ENCODE measurements around the gene GIPC3.

GIPC3 gene

GRCh38 chr19:3585301-3586126 lies at the start of gene GIPC3:
Gene GIPC3 (plus strand): TSS chr19:3585478. CDS start chr19:3585598, 120 bp downstream.
- DNase-seq = no peak

- no peak for DNase-seq
Measured at GRCh38 chr19:3535563-3535965, 49.7 kb upstream of the GIPC3 start.

GRCh38 chr19:3535981-3536380 lies 49.3 kb upstream of the GIPC3 start:
- no peak for DNase-seq

- DNase-seq = no peak
Measured at GRCh38 chr19:3536429-3537100, 48.7 kb upstream of the GIPC3 start.

GRCh38 chr19:3537101-3537437 lies 48.2 kb upstream of the GIPC3 start:
- no peak for DNase-seq

GRCh38 chr19:3537438-3538240 lies 47.6 kb upstream of the GIPC3 start:
- no peak for DNase-seq

- no peak for DNase-seq
Measured at GRCh38 chr19:3538258-3538929, 46.9 kb upstream of the GIPC3 start.

- DNase-seq = no peak
Measured at GRCh38 chr19:3538965-3539755, 46.1 kb upstream of the GIPC3 start, which contains the start of gene TEKTIP1. Gene TEKTIP1 (plus strand): TSS chr19:3539174. CDS start chr19:3539178, 4 bp downstream.

- DNase-seq = no peak
Measured at GRCh38 chr19:3539756-3540118, 45.5 kb upstream of the GIPC3 start.

- no peak for DNase-seq
Measured at GRCh38 chr19:3543150-3544057, 41.9 kb upstream of the GIPC3 start.

- DNase-seq = no peak
Measured at GRCh38 chr19:3544058-3544376, 41.3 kb upstream of the GIPC3 start.

GRCh38 chr19:3544742-3545668 lies 40.3 kb upstream of the GIPC3 start:
- DNase-seq = no peak

- DNase-seq = no peak
Measured at GRCh38 chr19:3545669-3546034, 39.6 kb upstream of the GIPC3 start.

GRCh38 chr19:3546119-3546518 lies 39.2 kb upstream of the GIPC3 start:
- no peak for DNase-seq

- no peak for DNase-seq
Measured at GRCh38 chr19:3547301-3547731, 38.0 kb upstream of the GIPC3 start.

GRCh38 chr19:3547767-3548282 lies 37.5 kb upstream of the GIPC3 start:
- DNase-seq = no peak

- DNase-seq = no peak
Measured at GRCh38 chr19:3548606-3549005, 36.7 kb upstream of the GIPC3 start.

- no peak for DNase-seq
Measured at GRCh38 chr19:3549816-3550215, 35.5 kb upstream of the GIPC3 start.

- no peak for DNase-seq
Measured at GRCh38 chr19:3550947-3551791, 34.1 kb upstream of the GIPC3 start.
